Hepatocyte (in vitro differentiated cells): ENCODE results near the gene CXADR. TPM values are rescaled to one million over a fixed set of nuclear protein-coding genes. Genes with fewer than 3 reads are reported as not detected.
A peak's percentile ranks its signal among the peaks of the same experiment; 100 is the strongest.

Experiments
- DNase-seq: peaks from one replicate; pipeline ENCODE4 v3.0.0-alpha.2; 2016; ENCODE audit warnings: low spot score
- H2AFZ ChIP-seq: fragments of 200-600 bp; sonication (generic); 2 replicates; pipeline ENCODE4 v1.6.0; 2016; ENCODE audit warnings: antibody characterized with exemption, mild to moderate bottlenecking
- H3K27ac ChIP-seq: fragments of 200-600 bp; sonication (generic); 2 replicates; pipeline ENCODE4 v1.5.1; 2016; ENCODE audit warnings: mild to moderate bottlenecking
- H3K27me3 ChIP-seq: fragments of 200-600 bp; sonication (generic); 2 replicates; pipeline ENCODE4 v1.6.1; 2016
- H3K36me3 ChIP-seq: fragments of 200-600 bp; sonication (generic); replicated peaks from 2 replicates; pipeline ENCODE4 v1.5.1; 2016; ENCODE audit warnings: low read depth; ENCODE audit not compliant: insufficient read depth
- H3K4me1 ChIP-seq: fragments of 200-600 bp; sonication (generic); 2 replicates; pipeline ENCODE4 v1.5.1; 2016; ENCODE audit warnings: mild to moderate bottlenecking, moderate library complexity; ENCODE audit not compliant: insufficient read depth
- H3K4me2 ChIP-seq: fragments of 200-600 bp; sonication (generic); 2 replicates; pipeline ENCODE4 v1.6.0; 2016
- H3K4me3 ChIP-seq: fragments of 200-600 bp; sonication (generic); 2 replicates; pipeline ENCODE4 v1.5.1; 2016; ENCODE audit warnings: mild to moderate bottlenecking
- H3K79me2 ChIP-seq: fragments of 200-600 bp; sonication (generic); 2 replicates; pipeline ENCODE4 v1.6.0; 2017; ENCODE audit warnings: mild to moderate bottlenecking
- H3K9me2 ChIP-seq: fragments of 200-600 bp; sonication (generic); replicated peaks from 2 replicates; pipeline ENCODE4 v1.6.0; 2017; ENCODE audit warnings: mild to moderate bottlenecking; ENCODE audit not compliant: insufficient read depth
- H3K9me3 ChIP-seq: fragments of 200-600 bp; sonication (generic); 2 replicates; pipeline ENCODE4 v1.5.1; 2016; ENCODE audit warnings: low read depth, mild to moderate bottlenecking
- H4K20me1 ChIP-seq: fragments of 200-600 bp; sonication (generic); 2 replicates; pipeline ENCODE4 v1.6.0; 2016; ENCODE audit warnings: mild to moderate bottlenecking; ENCODE audit not compliant: insufficient read depth, poor library complexity, severe bottlenecking
- CTCF ChIP-seq: fragments of 200-600 bp; sonication (generic); IDR thresholded peaks from 2 replicates; pipeline ENCODE4 v1.5.1; 2016; ENCODE audit warnings: antibody characterized with exemption, mild to moderate bottlenecking; ENCODE audit not compliant: poor library complexity
- EZH2 ChIP-seq: fragments of 200-600 bp; sonication (generic); IDR thresholded peaks from 2 replicates; pipeline ENCODE4 v1.6.1; 2016; ENCODE audit warnings: antibody characterized with exemption, mild to moderate bottlenecking, borderline replicate concordance
- EZH2phosphoT487 ChIP-seq: fragments of 200-600 bp; sonication (generic); IDR thresholded peaks from one replicate; pipeline ENCODE4 v1.6.1; 2018; ENCODE audit warnings: antibody characterized with exemption, mild to moderate bottlenecking, low read depth, moderate library complexity; ENCODE audit not compliant: unreplicated experiment, severe bottlenecking
- WGBS: methylation state at CpG from one replicate; pipeline ENCODE4 v1.1.6; 2016; ENCODE audit warnings: low lambda C conversion rate; ENCODE audit errors: missing lambda C conversion rate; 5-methylcytosine and 5-hydroxymethylcytosine counted together
- polyA plus RNA-seq: library from polyadenylated mRNA; unstranded; fragments of >200 nt; fragmentation: Nextera tagmentation; extraction: Ambion mirVana; gene quantifications from 2 replicates; pipeline ENCODE4 v1.2.1, GENCODE V29; 2016
- total RNA-seq: library from RNA; depleted of rRNA; stranded (reverse); fragments of >200 nt; gene quantifications from 2 replicates; pipeline ENCODE4 v1.2.3, GENCODE V29; 2014

Gene CXADR
- total and polyA plus RNA-seq, 2 experiments from 2014 or later = 75.0 to 93.4 TPM

- Histone ChIP-seq H3K79me2 (peaks cover 89% of the 10 kb centered on the region), H3K4me1 (peaks cover 26% of the 10 kb centered on the region), H4K20me1 (peaks cover 11% of the 10 kb centered on the region), H3K27me3 (no peaks in the 10 kb centered on the region), H3K4me2 (peak overlapping the region; percentile 60), H3K27ac (peak overlapping the region; percentile 23), H3K9me3 (no peaks in the 10 kb centered on the region), H3K4me3 (no peak overlapping the region), H3K36me3 (no peaks in the 10 kb centered on the region), H3K9me2 (no peaks in the 10 kb centered on the region), H2AFZ (no peak overlapping the region)
- no peak for DNase-seq
- TF ChIP-seq CTCF (no peak), EZH2phosphoT487 (no peak), EZH2 (no peak)
- 15% methylated on average over 5 of the region's 5 CpGs for WGBS
Measured at GRCh38 chr21:17542371-17543011, 29.6 kb downstream of the CXADR start.

GRCh38 chr21:17545007-17545406 is 32.2 kb downstream of the CXADR start:
- Histone ChIP-seq H2AFZ (no peak overlapping the region), H3K79me2 (peaks cover 79% of the 10 kb centered on the region), H3K9me3 (no peaks in the 10 kb centered on the region), H3K27ac (no peak overlapping the region), H3K9me2 (no peaks in the 10 kb centered on the region), H3K4me2 (no peak overlapping the region), H3K4me1 (peaks cover 21% of the 10 kb centered on the region), H3K4me3 (no peak overlapping the region), H4K20me1 (peaks cover 8% of the 10 kb centered on the region), H3K36me3 (no peaks in the 10 kb centered on the region), H3K27me3 (no peaks in the 10 kb centered on the region)
- TF ChIP-seq EZH2 (no peak), CTCF (no peak), EZH2phosphoT487 (no peak)
- DNase-seq = no peak
- WGBS = 82% methylated on average over 1 of the region's 1 CpG

GRCh38 chr21:17548262-17548661 is 35.4 kb downstream of the CXADR start:
- TF ChIP-seq EZH2 = no peak
- TF ChIP-seq CTCF = no peak
- TF ChIP-seq EZH2phosphoT487 = no peak
- Histone ChIP-seq H3K4me2 (no peak overlapping the region), H4K20me1 (peaks cover 5% of the 10 kb centered on the region), H3K9me3 (no peaks in the 10 kb centered on the region), H3K9me2 (no peaks in the 10 kb centered on the region), H3K4me3 (no peak overlapping the region), H3K27me3 (no peaks in the 10 kb centered on the region), H3K27ac (no peak overlapping the region), H2AFZ (no peak overlapping the region), H3K36me3 (no peaks in the 10 kb centered on the region), H3K4me1 (peaks cover 5% of the 10 kb centered on the region), H3K79me2 (peaks cover 58% of the 10 kb centered on the region)
- no peak for DNase-seq
- 63% methylated on average over 7 of the region's 7 CpGs for WGBS
